G401.6 (cell line): ENCODE data around the gene COA1.

Experiments
- FAIRE-seq: peaks from 2 replicates; lab custom pipeline; 2012; peaks lifted over from hg19 to GRCh38; lab: Jason Lieb, UNC

COA1 gene

GRCh38 chr7:43590862-43591557, 138.3 kb downstream of the COA1 start:
- FAIRE-seq = no peak

GRCh38 chr7:43589728-43590127, 139.6 kb downstream of the COA1 start:
- no peak for FAIRE-seq
